Measurements from ENCODE around the gene CLDN17.

GRCh38 chr21:30206551-30207251 is 40.1 kb upstream of the CLDN17 start:
- TF ChIP-seq CTCF (IDR thresholded peaks at IDR 0.05) (no peak), POLR2AphosphoS5 (IDR thresholded peaks at IDR 0.05) (no peak), POLR2A (IDR thresholded peaks at IDR 0.05) (no peak)
